T-helper 17 cell (primary cell): Measurements from ENCODE around the gene APOBEC4. TPM values are rescaled to one million over a fixed set of nuclear protein-coding genes. Genes with fewer than 3 reads are reported as not detected.
"Not testable (repeated sequence)": the region's sequence is repeated elsewhere in the genome, so short reads cannot be mapped to it uniquely, and the experiment has no call there.

ENCODE experiments used
- ATAC-seq: fragments of 150-1000 bp; cut with Tn5 transposase; 2 replicates; pipeline ENCODE4 v1.10.0; 2021; ENCODE audit warnings: mild to moderate bottlenecking, moderate library complexity
- DNase-seq, 3 donors: peaks; one replicate each; pipeline versions ENCODE4 v3.0.0 to v3.0.0-alpha.2; 2020 to 2021
- H3K9me3 ChIP-seq: one replicate; pipeline ENCODE4 v1.7.0; 2013; ENCODE audit warnings: low read length, mild to moderate bottlenecking; ENCODE audit not compliant: control insufficient read depth, poor library complexity, severe bottlenecking
- H3K27ac Mint-ChIP-seq: one replicate; pipeline ENCODE4 v1.8.0; 2022; ENCODE audit warnings: mild to moderate bottlenecking, moderate library complexity, mixed read lengths
- H3K27me3 Mint-ChIP-seq: one replicate; pipeline ENCODE4 v1.8.0; 2022; ENCODE audit warnings: mixed read lengths
- H3K36me3 Mint-ChIP-seq: one replicate; pipeline ENCODE4 v1.8.0; 2022; ENCODE audit warnings: low read depth, mixed read lengths
- H3K4me1 Mint-ChIP-seq: one replicate; pipeline ENCODE4 v1.8.0; 2022; ENCODE audit warnings: mild to moderate bottlenecking, mixed read lengths
- H3K4me3 Mint-ChIP-seq: one replicate; pipeline ENCODE4 v1.8.0; 2022; ENCODE audit warnings: mild to moderate bottlenecking, moderate library complexity, mixed read lengths
- total RNA-seq, 4 donors: library from RNA in 2 of 4; stranded (reverse) in 2 of 4; gene quantifications; one replicate each; pipeline ENCODE4 v1.2.3 and lab custom pipeline; 2022 to 2026

Gene APOBEC4
- total RNA-seq, 2 donors from 2014 or later: not detected

DNA sequence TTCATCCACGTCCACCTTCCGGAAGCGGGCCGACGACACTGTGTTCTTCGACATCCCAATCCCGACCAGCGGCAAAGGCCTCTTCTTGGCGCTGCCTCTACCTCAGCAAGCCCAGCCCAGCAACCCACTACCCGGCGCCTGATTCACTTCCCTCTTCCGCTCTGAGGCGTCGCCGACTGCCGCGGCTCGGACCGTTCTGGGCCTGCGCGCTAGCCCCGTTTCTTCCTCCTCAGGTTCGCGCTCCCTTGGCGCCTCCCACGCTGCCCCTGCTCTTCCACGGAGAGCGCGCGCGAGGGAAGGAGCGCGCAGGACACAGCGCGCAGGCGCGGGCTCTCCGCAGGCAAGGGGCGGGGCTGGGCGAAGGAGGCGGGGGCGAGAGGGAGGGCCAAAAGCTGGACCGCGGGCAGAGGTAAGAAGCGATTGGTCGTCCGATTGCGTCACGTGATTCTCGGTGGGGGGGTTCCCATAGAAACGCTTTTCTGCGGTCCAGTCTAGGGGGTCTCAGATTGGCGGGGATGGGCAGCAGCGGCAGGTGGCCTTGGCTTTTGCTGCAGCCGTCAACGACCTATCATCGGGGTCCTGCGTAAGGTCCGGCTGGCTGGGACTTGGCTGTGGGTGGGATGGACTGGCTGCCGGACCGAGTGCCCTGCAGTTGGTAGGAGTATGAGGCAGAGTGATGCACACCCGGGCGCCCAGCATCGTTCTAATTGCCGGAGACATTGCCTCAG lies 17.3 kb downstream of the APOBEC4 start, which contains the start of gene ARPC5:
ARPC5 (minus strand) TSS at position 178 of the 728 bp plus-strand sequence; CDS start at position 54, 124 bp downstream.
- peak; percentile 91 for ATAC-seq
- peak; percentile 91 to 94 (median 93) for DNase-seq
- H3K36me3 Mint-ChIP-seq: peaks cover 6% of the 10 kb centered on the region
- H3K27ac Mint-ChIP-seq: peak within 1 kb of the TSS; percentile 98
- no peaks in the 10 kb centered on the region for H3K9me3 ChIP-seq
- H3K27me3 Mint-ChIP-seq: no peaks in the 10 kb centered on the region
- H3K4me3 Mint-ChIP-seq: peak within 1 kb of the TSS; percentile 100
- peaks cover 31% of the 10 kb centered on the region for H3K4me1 Mint-ChIP-seq

DNA sequence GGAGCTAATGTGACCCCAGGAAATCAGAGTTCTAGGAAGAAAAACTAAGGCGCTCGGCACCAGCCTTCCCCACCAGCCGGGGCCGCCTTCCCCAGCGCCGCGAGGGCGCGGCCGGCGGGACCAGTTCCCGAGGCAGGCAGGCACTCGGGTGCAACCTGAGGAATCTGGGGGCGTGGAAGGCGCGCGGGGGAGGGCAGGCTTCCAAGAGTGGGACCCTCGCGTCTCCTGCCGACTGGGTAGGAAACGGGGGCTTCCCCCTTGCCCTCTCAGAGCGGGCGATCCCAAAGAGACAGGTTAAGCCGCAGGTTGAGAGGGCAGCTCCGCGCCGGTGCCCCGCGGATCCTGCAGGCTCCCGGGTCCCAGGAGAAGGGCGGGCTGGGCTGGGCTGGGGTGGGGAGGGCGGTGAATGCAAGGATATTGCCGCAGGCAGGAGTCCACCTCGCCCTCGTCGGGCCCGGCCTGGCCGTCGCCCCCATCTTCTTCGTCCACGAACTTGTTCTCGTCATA lies 18.0 kb downstream of the APOBEC4 start:
- peaks cover 36% of the 10 kb centered on the region for H3K4me1 Mint-ChIP-seq

DNA sequence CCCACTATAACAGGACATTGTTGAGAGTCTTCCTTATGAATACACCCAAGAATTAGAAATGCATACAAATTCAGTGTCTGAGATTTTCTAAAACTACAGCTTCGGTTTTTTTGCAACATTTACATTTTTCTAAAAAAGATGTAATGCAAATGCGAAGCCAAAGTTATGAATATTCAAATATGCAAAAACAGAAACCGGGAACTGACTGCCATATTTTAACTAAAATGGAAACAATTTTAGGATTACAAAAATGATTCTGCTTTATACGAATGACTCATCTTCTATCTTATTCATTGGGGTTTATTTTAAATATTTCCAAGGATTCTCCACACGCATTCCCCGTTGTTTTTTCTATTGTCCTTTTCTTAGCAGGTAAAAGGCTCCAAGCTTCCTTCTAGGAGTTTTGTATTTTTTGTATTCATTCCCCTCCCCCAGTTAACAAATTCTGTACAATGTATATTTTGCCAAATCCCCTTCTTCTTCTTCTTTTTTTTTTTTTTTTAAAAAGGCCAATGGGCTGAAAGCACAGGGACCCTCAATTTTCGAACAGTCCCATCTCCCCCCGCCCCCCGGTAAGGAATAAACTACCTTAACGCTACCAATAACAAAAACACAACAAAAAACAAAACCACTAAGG lies 18.6 kb downstream of the APOBEC4 start:
- H3K4me3 Mint-ChIP-seq: peak overlapping the region; percentile 100
- H3K9me3 ChIP-seq: no peaks in the 10 kb centered on the region
- H3K27me3 Mint-ChIP-seq: no peaks in the 10 kb centered on the region
- peaks cover 9% of the 10 kb centered on the region for H3K36me3 Mint-ChIP-seq
- peak overlapping the region; percentile 98 for H3K27ac Mint-ChIP-seq
- DNase-seq (no peak), ATAC-seq (no peak)
- peaks cover 36% of the 10 kb centered on the region for H3K4me1 Mint-ChIP-seq

More for the DNA sequence above, 18.0 kb downstream of the APOBEC4 start:
- DNase-seq (peak; percentile 14 to 19 (median 17)), ATAC-seq (peak; percentile 6)
- peak overlapping the region; percentile 98 for H3K27ac Mint-ChIP-seq
- peaks cover 9% of the 10 kb centered on the region for H3K36me3 Mint-ChIP-seq
- H3K4me3 Mint-ChIP-seq: peak overlapping the region; percentile 100
- H3K27me3 Mint-ChIP-seq: no peaks in the 10 kb centered on the region
- no peaks in the 10 kb centered on the region for H3K9me3 ChIP-seq

DNA sequence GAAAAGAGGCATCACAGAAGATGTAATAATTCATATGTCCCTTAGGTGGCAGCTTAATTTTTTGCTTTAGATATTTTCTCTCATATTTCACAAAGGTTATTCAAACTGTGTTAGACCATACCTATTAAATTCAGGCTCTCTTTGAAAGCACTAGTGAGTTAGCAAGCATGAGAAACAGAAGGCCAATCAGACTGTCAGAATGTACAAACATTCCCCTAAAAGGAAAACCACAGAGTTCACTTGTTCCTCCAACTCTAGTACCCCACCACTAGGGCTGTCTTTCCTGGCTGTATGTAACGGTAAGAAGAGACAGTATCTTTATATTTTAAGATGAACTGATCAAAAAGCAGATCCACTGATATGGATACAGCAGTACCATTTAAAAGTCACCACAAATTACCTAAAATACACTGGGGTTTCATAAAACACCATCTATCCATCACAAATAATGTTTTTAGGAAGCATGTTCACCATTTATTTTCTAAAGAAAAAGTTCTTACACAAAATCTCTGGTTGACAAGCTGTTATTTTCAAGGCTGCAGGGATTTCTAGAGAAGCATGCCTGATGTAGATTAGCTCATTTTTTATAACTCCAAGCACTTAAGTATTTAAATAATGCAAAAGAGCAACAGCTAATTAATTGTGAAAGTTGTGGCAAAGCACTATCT lies 19.3 kb downstream of the APOBEC4 start:
- no peaks in the 10 kb centered on the region for H3K9me3 ChIP-seq
- ATAC-seq (peak; percentile 48), DNase-seq (no peak)
- Mint-ChIP-seq H3K27ac (peak overlapping the region; percentile 98), H3K36me3 (peaks cover 10% of the 10 kb centered on the region), H3K4me1 (peaks cover 37% of the 10 kb centered on the region), H3K4me3 (peak overlapping the region; percentile 100), H3K27me3 (no peaks in the 10 kb centered on the region)

GRCh38 chr1:183632964-183633363 lies 20.2 kb downstream of the APOBEC4 start:
- Mint-ChIP-seq H3K36me3 (peaks cover 14% of the 10 kb centered on the region), H3K27me3 (no peaks in the 10 kb centered on the region), H3K27ac (peak overlapping the region; percentile 98), H3K4me3 (peak overlapping the region; percentile 66), H3K4me1 (peaks cover 42% of the 10 kb centered on the region)
- DNase-seq (no peak), ATAC-seq (no peak)
- H3K9me3 ChIP-seq: no peaks in the 10 kb centered on the region

DNA sequence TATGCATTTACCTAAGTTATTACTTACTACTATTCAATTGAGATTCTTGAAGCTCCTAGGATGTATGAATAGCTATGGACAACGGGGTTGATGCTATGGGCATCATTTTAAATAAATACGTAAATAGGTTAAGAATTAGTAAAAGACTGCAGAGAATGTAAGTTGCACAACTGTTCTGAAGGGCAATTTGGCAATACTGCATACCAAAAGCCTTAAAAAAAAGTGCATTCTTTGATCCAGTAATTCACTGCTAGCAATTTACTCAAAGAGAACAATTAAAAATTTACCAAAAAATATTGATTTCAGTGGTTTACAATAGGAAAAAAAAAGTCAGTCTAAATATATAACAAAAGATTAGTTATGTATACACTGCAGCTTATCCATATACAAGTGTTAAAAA lies 21.0 kb downstream of the APOBEC4 start:
- Mint-ChIP-seq H3K4me3 (peak overlapping the region; percentile 31), H3K4me1 (peaks cover 41% of the 10 kb centered on the region), H3K27ac (peak overlapping the region; percentile 98), H3K36me3 (peaks cover 14% of the 10 kb centered on the region), H3K27me3 (no peaks in the 10 kb centered on the region)
- ATAC-seq (no peak), DNase-seq (no peak)
- H3K9me3 ChIP-seq: no peaks in the 10 kb centered on the region

DNA sequence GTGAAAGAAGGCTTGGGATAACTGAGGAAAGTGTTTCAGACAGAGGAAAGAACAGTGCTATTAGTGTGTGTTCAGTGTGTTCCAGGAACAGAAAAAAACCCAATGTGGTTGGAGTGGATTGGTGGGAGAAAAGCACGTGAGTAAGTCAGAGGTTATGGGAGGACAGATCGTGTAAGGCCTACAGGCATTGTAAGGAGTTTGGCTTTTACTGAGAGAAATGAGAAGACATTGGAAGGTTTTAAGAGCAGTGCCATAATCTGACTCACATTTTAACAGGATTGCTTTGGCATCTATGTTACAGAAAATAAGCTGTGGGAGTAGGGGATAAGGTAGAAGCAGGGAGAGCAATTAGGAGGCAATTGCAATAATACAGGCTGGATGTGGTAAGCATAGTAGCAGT lies 22.4 kb downstream of the APOBEC4 start:
- H3K4me1 Mint-ChIP-seq: peaks cover 32% of the 10 kb centered on the region

GRCh38 chr1:183628537-183628936 lies 24.6 kb downstream of the APOBEC4 start:
- H3K4me1 Mint-ChIP-seq: peaks cover 24% of the 10 kb centered on the region
- H3K27me3 Mint-ChIP-seq: no peaks in the 10 kb centered on the region
- H3K9me3 ChIP-seq: no peaks in the 10 kb centered on the region
- H3K27ac Mint-ChIP-seq: peak overlapping the region; percentile 76
- H3K36me3 Mint-ChIP-seq: peaks cover 15% of the 10 kb centered on the region
- ATAC-seq (no peak), DNase-seq (no peak)
- no peak overlapping the region for H3K4me3 Mint-ChIP-seq

More for the DNA sequence above, 22.4 kb downstream of the APOBEC4 start:
- H3K27me3 Mint-ChIP-seq: no peaks in the 10 kb centered on the region
- H3K27ac Mint-ChIP-seq: peak overlapping the region; percentile 98
- H3K9me3 ChIP-seq: no peaks in the 10 kb centered on the region
- DNase-seq (no peak), ATAC-seq (no peak)
- peak overlapping the region; percentile 90 for H3K4me3 Mint-ChIP-seq
- H3K36me3 Mint-ChIP-seq: peaks cover 14% of the 10 kb centered on the region

- Mint-ChIP-seq H3K4me1 (peaks cover 23% of the 10 kb centered on the region), H3K27ac (peak overlapping the region; percentile 77), H3K36me3 (peaks cover 15% of the 10 kb centered on the region)
- not testable (repeated sequence) for DNase-seq, H3K4me3 Mint-ChIP-seq, H3K9me3 ChIP-seq, H3K27me3 Mint-ChIP-seq, ATAC-seq
These were observed 26.9 kb downstream of the APOBEC4 start for GRCh38 chr1:183626236-183626635.

DNA sequence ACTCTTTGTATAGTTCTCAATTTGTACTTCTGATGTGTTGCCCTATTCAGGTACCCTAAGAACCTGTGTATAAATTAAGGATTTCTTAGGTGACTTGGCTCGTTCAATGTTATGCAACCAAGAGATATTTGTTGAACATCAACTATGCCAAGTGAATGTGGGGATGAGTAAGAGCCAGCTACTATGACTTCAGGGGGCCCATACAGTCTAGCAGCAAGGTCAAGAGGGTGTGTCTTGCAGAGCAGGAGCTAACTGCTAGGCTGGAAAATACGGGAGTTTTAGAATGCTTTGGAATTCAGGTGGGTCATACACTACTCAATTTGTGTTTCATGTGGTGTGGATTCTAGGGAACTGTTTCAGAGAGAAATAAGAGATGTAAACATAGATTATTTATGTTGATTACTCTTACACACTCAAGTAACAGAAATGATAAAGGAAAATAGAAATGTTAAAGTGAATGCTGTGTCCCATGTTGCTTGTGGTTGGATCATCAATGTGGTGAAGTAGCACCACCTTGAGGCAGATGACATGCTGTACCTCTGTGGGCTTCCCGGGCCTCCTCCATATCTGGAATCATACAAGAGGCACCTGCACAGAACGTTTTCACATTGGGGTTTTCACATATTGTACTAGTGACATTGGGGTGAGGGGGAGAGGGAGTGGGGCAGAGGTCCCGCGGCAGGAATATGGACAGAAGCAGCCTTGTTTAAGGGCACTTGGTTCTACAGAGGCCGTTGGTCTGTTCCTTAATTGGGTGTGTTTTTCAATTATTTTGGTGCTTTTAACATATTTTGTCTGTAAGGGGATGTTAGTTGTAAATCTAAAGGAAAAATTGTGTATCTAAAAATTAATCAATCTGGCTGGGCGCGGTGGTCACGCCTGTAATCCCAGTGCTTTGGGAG lies 30.0 kb downstream of the APOBEC4 start:
- Mint-ChIP-seq H3K27ac (peak overlapping the region; percentile 75), H3K36me3 (peaks cover 6% of the 10 kb centered on the region), H3K4me1 (peaks cover 8% of the 10 kb centered on the region), H3K27me3 (no peaks in the 10 kb centered on the region), H3K4me3 (no peak overlapping the region)
- DNase-seq (peak in 2 of 3 donors; percentile 11 to 12), ATAC-seq (peak; percentile 97)
- H3K9me3 ChIP-seq: no peaks in the 10 kb centered on the region

- Mint-ChIP-seq H3K36me3 (peaks cover 6% of the 10 kb centered on the region), H3K27me3 (no peaks in the 10 kb centered on the region), H3K27ac (peak overlapping the region; percentile 75), H3K4me1 (peaks cover 11% of the 10 kb centered on the region), H3K4me3 (no peak overlapping the region)
- no peaks in the 10 kb centered on the region for H3K9me3 ChIP-seq
- no peak for DNase-seq
- ATAC-seq: no peak
These were observed 31.1 kb downstream of the APOBEC4 start for GRCh38 chr1:183622013-183622412.

DNA sequence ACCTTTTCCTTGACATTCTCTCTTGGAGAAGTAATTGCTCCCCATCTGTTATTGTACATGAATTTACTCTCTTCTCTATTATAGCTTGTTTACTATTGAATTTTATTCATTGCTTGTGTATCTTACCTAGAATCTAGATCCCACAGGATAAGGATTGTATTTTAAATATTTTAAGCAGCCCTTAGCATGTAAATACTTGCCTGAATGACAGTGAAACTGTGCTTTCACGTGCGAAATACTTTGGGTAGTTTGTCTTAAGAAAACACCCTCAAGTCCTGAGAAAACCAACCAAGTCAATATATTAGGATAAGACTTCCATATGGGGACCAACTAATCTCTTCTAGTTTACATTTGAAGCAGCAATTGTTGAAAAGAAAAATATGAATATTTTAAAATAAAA lies 32.8 kb downstream of the APOBEC4 start:
- peaks cover 9% of the 10 kb centered on the region for H3K4me1 Mint-ChIP-seq
- DNase-seq (no peak), ATAC-seq (no peak)
- no peaks in the 10 kb centered on the region for H3K27me3 Mint-ChIP-seq
- H3K9me3 ChIP-seq: no peaks in the 10 kb centered on the region
- H3K27ac Mint-ChIP-seq: no peak overlapping the region
- peaks cover 4% of the 10 kb centered on the region for H3K36me3 Mint-ChIP-seq
- peak overlapping the region; percentile 45 for H3K4me3 Mint-ChIP-seq
